ENCODE results near the gene EVC.

EVC gene

GRCh38 chr4:5801696-5802095, 90.7 kb downstream of the EVC start:
- no peak for DNase-seq (ENCODE audit: low read depth)
- no peak for TF ChIP-seq CTCF (conservative IDR thresholded peaks at IDR 0.05; ENCODE audit: low read length)
- H3K4me3 ChIP-seq (ENCODE audit: low read length): no peak overlapping the region

- DNase-seq (ENCODE audit: low read depth): no peak
- no peak for TF ChIP-seq CTCF (conservative IDR thresholded peaks at IDR 0.05; ENCODE audit: low read length)
Measured at GRCh38 chr4:5802565-5802964, 91.6 kb downstream of the EVC start.

DNA sequence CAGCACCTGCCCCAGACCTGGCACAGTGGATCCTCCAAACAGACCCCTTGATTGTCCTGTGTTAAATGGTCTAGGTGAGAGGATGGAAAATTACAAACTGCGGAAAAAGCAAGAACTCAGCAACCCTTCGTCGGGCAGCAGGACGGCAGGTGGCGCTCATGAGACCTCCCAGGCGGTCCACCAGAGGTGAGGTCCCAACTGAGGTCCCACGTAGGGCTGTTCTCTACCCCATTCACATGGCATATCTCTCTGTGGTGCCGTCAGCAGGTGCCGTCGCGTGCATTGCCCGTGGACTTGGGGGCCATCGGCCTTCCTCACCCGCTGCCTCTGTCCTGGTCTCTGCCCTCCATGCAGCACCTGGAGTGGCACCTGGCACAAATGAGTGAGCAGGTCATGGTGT, 93.7 kb downstream of the EVC start:
- DNase-seq (ENCODE audit: low read depth): no peak
- no peak for TF ChIP-seq CTCF (conservative IDR thresholded peaks at IDR 0.05; ENCODE audit: low read length)
- no peak overlapping the region for H3K4me3 ChIP-seq (ENCODE audit: low read length)

More at GRCh38 chr4:5802565-5802964, 91.6 kb downstream of the EVC start:
- H3K4me3 ChIP-seq (ENCODE audit: low read length): no peak overlapping the region

GRCh38 chr4:5805270-5805669, 94.3 kb downstream of the EVC start:
- no peak for DNase-seq (ENCODE audit: low read depth)
- no peak for TF ChIP-seq CTCF (conservative IDR thresholded peaks at IDR 0.05; ENCODE audit: low read length)
- H3K4me3 ChIP-seq (ENCODE audit: low read length): no peak overlapping the region

DNA sequence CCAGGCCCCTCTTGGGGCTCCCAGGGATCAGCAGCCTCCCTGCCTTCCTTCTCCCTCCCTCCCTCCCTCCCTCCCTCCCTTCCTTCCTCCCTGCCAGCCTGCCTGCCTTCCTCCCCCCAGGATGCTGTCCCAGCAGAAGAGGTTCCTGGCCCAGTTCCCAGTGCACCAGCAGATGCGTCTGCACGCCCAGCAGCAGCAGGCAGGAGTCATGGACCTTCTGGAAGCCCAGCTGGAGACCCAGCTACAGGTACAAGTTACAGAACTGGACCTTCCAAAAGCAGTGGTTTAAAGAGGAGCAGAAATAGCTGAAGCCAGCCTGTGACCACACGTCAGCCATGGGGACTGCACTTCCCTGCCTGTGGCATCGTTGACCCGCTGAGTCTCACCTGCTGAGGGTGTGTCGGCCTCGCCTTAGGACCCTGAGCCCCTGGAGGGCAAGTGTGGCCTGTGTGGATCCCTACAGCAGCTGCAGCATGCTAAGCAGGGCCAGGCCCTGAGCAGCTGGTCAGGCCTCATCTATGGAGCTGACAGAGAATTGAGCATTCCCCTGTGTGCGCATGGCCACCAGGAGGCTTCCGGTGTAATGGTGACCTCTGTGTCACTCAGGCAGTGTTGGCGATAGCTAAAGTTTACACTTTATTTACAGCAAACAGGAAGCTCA, 97.2 kb downstream of the EVC start:
- H3K4me3 ChIP-seq (ENCODE audit: low read length): no peak overlapping the region
- TF ChIP-seq CTCF (conservative IDR thresholded peaks at IDR 0.05; ENCODE audit: low read length): no peak
- DNase-seq (ENCODE audit: low read depth): peak; percentile 34

DNA sequence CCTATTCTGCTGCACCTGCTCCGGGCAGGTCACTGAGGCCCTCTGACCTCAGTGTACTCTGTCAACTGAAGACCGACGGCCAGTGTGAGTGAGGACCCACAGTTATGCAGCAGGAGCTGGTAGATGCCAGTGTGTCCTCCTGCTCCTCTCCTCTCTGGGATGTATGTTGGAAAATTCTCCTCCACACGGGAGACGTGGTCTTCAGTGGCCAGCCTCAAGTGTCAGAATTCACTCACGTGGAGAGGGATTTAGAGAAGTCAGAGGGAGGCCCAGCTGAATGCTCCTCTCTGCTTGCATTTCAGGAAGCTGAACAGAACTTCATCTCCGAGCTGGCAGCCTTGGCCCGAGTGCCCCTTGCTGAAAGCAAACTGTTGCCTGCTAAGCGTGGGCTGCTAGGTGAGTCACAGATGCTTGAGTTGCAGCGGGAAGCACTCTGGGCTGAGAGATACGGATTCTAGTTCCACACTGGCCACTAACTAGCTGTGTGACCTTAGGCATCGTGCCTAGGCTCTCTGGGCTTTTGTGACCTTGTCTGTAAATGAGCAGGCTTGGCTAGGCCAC, 98.3 kb downstream of the EVC start:
- no peak overlapping the region for H3K4me3 ChIP-seq (ENCODE audit: low read length)
- DNase-seq (ENCODE audit: low read depth): no peak
- TF ChIP-seq CTCF (conservative IDR thresholded peaks at IDR 0.05; ENCODE audit: low read length): no peak

GRCh38 chr4:5810151-5810550, 99.2 kb downstream of the EVC start:
- DNase-seq (ENCODE audit: low read depth): no peak
- TF ChIP-seq CTCF (conservative IDR thresholded peaks at IDR 0.05; ENCODE audit: low read length): no peak
- H3K4me3 ChIP-seq (ENCODE audit: low read length): no peak overlapping the region
